ENCODE results near the gene ATE1.

GRCh38 chr10:121833387-121833786 lies 94.4 kb downstream of the ATE1 start:
- no peak for TF ChIP-seq CTCF (IDR thresholded peaks at IDR 0.05)
- TF ChIP-seq EZH2 (IDR thresholded peaks at IDR 0.05; ENCODE audit: borderline replicate concordance, insufficient read depth, low read depth, low read length, poor library complexity, severe bottlenecking), result no peak

All from B cell (primary cell).